GM21576 (cell line): ENCODE results near the gene BRF1.
"Not testable (repeated sequence)": the region's sequence is repeated elsewhere in the genome, so short reads cannot be mapped to it uniquely, and the experiment has no call there.

Source experiments
- ATAC-seq: cut with Tn5 transposase; IDR thresholded peaks from one replicate; pipeline ENCODE4 v1.9.1; 2021; ENCODE audit warnings: mild to moderate bottlenecking, moderate library complexity; ENCODE audit not compliant: unreplicated experiment

Gene BRF1

DNA sequence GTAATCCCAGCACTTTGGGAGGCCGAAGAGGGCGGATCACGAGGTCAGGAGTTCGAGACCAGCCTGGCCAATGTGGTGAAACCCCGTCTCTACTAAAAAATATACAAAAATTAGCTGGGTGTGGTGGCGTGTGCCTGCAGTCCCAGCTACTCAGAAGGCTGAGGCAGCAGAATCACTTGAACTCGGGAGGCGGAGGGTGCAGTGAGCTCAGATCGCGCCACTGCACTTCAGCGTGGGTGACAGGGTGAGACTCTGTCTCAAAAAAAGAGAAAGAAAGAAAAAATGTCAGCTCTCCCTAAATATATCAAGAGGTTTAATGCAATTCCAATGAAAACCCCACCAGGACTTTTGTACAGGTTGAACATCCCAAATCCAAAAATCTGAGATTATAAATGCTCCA is 3.5 kb downstream of the BRF1 start:
- ATAC-seq = not testable (repeated sequence)

DNA sequence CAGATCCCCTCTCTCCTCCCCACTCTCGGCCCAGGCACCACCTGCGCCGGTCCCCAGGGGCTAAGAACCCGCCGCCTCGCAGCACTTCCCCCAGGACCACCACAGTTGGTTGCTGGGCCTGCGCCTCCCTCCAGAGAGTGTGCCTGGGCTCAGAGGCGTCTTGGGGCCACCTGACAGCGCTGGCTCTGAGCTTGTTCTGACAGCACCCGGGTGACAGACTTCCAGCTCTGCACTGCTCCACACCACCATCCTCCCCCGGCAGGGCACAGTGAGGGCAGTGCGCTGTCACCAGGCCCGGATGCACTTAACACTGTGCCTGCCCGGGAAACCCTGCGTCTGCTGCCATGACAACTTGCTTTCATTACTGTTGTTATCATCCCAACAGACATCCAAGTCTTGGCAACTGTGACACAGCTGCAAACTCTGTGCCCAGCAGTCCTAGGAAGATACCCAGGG is 6.6 kb downstream of the BRF1 start:
- ATAC-seq = peak; percentile 51

DNA sequence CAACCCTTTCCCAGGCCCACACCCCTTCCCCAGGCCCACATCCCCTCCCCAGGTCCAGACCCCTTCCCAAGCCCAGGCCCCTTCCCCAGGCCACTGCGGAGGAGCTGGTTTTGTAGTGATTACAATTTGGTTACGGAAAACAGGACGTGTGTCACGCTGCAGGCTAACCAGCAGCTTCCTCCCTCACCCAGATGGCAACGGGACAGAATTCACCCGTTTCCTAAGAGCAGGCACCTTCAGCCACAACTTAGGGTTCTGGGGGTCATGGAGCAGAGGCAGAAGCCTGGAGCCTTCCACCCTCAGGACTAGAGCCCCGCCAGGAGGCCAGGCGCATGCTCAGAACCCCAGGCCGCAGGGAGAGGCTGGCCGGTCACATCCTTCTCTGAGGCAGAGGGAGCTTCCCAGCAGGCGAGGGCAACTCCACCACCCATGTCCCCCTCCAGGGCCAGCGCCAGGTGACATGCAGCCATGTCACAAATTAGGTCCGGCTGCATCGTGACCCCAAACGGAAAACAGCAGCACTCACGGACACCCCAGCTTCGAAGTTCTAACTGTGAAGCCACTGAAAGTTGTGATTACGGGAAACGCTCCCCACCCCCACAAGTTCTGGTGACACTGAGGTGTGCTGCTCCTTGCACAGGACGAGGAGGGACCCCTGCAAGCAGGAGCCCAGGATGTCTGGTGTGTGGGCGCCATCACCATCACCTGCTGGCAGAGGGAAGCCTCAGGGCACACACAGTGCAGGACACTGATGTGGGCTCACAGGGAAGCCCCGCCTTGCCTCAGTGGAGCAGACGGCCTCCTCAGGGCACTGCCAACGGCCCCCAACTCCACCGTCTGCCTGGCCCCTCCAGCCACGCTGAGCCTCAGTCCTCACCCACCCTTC is 7.7 kb downstream of the BRF1 start:
- ATAC-seq = peak; percentile 28

DNA sequence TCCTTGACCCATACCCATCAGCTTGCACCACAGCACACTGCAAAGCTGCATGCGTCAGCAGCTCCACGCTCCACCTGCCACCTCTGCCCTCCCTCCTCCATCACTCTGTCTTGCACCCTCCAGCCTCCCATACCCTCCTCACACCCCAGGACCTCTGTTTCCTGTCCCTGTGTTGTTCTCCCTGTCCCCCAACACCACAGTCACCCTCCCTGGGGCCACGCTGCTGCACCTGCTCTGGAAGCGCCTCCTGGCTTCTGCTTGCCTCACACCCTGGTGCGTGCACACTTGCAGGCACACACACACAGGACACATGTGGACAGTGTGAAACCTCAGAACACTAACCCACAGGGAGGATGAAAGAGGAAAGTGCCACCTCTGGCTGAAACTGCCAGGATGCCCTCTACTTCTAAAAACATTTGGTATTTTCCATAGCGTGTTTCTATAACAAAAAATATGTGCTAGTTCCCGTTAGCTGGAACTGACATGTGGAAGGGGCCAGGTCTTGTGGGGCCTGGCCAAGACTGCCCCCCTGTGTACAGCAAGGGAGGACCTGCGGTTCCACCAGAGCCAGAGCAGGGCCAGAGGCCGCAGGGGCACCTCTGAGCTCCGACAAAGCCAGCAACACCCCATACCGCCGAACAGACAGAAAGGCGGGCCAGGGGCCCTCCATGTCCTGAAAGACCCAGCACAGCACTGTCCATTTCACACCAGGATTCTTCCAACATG is 10.0 kb downstream of the BRF1 start:
- no peak for ATAC-seq

DNA sequence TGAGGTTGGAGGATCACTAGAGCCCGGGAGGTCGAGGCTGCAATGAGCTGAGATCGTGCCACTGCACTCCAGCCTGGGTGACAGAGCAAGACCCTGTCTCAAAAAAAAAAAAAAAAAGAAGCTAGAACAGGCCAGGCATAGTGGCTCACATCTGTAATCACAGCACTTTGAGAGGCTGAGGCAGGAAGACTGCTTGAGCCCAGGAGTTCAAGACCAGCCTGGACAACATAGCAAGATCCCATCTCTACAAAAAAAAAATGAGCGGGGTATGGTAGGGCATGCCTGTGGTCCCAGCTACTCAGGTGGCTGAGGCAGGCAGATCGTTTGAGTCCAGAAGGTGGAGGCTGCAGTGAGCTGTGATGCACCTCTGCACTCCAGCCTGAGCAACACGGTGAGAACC is 11.9 kb downstream of the BRF1 start:
- ATAC-seq = not testable (repeated sequence)

DNA sequence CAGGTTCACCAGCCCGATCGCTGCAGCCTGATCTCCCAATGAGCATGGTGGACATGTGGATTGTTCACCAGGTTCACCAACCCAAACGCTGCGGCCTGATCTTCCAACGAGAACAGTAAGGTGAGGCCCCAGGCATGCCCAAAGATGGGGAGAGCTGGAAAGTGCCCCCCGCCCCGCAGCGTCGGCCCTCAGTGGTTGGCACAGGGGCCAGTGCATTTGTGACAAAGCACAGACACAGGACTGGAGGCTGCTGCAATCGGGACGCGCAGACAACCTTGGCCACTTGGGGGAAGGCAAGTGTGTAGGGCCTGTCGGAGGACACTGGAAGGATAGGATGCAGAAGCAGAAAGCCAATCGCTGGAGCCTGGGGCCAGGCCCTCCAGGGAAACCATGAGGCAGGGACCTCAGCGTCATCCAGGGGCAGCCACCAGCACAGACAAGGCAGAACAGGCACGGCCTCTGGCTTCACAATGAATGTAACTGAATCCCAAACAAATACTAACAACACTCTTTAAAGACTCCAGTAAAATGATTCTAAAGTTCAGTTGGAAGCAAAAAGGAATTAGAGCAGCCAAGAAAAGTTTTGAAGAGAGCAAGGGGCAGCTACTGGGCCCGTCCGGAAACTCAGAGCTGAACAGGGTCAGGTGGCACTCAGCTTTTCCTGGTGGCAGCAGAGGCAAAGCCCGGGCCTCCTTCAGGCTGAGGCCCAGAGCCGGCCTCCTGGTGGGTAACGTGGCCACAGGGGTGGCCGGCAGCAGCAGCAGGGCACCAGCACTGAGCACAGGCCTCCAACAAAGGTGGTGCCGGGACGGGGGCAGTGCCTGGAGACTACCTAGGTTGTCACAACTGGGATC is 13.3 kb downstream of the BRF1 start:
- no peak for ATAC-seq

DNA sequence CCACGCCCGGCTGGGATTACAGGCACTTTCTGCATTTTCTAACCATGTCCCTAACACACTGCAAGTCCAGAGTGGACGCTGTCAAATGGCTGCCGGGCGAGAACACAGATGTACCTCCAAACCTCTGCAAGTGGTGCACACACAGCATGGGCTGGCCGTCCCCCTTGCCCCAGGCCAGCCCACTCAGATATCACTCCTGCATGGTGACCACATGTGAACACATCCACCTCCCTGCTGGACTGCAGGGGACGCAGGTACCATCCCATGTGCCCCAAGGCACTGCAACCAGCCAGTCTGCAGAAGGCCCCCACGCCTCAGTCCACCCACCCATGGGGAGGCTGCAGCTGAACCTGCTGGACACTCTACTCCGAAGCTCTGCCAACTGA is 14.0 kb downstream of the BRF1 start:
- ATAC-seq = no peak

DNA sequence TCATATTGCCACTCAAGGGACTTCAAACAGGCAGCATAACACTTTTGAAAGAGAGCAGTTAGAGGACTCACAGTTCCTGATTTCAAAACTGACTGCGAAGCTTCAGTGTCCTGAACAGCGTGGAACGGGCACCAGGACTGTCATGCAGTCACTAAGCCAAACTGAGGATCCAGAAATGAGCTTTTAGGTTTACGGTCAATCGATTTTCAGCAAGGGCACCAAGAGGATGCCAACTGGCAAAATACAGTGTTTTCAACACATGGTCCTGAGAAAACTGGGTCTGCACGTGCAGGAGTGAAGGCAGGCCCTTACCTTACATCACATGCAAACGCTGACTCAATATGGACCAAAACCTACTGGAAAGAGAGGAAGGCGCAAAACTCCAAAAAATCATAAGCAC is 15.6 kb downstream of the BRF1 start:
- no peak for ATAC-seq

DNA sequence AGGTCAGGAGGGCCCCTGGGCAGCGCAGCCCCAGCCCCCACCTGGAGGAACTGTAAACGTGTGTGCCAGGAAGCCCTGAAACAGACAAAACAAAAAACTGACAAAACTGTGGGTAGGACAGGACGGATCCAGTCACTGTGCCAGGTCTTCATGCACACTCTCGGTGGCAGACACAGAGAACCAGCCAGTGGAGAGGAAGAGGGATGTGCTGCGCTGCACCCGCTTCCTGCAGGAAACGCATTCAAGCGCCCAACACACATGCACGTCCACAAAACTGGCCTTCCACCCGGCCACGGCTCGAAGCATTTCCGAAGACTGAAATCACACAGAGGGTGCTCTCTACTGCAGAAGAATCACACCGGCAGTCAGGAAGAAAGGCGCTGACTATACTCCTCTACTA is 16.9 kb downstream of the BRF1 start:
- no peak for ATAC-seq

DNA sequence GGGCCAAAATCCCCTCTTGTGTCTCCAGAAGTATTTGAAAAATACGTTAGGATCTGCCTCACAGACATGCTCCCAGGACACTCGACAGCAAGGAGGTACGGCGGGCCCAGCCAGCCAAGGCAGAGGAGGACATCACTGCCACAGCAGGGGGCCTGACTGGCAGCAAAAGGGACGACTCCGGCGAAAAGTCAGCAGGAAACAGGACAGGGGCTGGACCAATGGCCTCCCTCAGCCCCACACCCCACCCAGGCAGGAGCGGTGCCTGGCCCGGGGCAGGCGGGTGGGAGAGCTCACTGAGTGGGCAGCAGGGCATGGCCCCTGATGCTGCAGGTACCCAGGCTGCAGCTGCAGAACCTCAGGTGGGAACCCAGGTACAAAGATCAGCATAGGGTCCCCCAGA is 17.8 kb downstream of the BRF1 start:
- ATAC-seq = no peak

DNA sequence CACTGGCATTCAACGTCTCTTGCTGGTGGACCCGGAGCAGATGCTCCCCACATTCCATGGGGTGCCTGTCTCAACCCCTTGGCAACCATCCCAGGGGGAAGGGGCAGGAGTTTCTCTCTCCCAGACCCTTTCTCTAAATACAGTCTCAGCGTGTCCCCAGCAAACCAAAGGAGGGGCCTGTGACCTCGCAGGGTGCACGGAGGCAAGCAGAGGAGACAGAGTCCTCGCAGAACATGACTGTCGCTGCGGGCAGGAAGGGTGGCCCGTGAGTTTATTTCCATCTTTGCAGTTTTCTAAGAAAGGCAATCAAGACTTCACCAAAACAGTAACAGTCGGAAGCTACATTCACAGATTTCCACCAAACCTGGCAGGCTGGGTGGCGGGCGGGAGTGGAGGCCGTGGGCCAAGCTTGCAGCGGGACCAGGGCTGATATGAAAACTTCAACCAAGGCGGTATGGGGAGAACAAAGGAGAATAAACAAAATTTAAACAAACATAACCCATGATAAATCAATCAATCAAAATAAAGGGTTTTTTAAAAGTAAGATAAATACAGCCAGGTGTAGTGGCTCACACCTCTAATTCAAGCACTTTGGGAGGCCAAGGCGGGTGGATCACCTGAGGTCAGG is 18.6 kb downstream of the BRF1 start:
- no peak for ATAC-seq

DNA sequence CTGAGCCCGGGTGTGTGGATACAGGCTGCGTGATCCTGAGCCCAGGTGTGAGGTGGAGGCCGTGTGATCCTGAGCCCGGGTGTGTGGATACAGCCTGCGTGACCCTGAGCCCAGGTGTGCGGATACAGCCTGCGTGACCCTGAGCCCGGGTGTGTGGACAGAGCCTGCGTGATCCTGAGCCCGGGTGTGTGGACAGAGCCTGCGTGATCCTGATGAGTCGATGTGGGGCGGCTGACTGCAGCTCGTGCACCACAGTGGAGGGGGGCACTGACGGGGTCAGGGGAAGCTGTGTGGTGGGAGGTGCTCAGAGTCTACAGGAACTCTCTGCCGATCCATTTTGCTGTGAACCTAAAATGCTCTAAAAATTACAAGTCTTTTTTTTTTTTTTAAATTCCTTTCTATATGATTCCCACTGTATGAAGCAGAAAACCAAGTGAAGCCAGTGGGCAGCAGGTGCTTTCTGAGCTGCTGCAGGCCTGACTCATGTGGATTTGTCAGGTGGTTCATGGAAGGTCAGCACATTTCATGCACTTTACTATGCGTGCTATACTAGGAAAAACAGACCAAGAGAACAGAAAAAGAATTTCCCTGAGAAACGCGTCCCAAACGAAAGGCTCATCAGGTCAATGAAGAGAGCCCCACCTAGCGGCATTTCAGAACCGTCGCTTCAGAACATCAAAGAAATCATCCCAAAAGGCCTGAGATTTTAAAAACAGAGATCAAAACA is 19.3 kb downstream of the BRF1 start:
- ATAC-seq = no peak

DNA sequence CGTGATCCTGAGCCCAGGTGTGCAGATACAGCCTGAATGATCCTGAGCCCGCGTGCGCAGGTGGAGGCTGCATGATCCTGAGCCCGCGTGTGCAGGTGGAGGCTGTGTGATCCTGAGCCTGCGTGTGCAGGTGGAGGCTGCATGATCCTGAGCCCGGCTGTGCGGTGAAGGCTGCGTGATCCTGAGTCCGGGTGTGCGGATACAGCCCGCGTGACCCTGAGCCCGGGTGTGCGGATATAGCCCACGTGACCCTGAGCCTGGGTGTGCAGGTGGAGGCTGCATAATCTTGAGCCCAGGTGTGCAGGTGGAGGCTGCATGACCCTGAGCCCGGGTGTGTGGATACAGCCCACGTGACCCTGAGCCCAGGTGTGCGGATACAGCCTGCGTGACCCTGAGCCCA is 20.3 kb downstream of the BRF1 start:
- ATAC-seq = no peak

DNA sequence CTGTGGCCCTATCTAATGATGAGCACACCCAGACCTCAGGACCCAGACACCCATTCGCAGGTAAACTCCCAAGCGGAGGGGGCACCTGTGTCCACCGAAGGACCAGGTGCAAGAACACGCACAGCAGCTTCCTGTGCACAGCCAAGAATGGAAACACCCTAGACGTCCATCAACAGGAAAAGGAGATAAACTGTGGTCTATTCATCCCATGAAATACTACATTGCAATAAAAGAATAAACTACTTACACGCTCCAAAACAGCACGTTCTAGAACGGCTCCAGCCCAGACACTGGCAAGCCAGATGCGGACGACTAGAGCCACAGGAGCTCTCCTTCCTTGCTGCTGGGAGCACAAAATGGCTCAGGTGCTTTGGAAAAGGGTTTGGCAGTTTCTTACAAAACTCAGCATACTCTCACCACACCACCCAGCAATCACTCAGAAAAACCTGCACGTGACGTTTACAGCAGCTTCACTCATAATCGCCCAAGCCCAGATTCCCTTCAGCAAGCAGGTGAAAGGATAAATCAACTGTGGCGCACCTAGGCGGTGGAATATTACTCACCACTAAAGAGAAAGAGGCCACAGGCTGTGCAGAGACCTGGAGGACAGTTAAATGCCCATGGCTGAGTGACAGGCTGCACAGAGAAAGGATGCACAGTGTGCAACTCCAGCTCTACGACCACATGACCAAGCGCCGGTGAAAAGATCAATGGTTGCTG is 21.0 kb downstream of the BRF1 start:
- no peak for ATAC-seq

DNA sequence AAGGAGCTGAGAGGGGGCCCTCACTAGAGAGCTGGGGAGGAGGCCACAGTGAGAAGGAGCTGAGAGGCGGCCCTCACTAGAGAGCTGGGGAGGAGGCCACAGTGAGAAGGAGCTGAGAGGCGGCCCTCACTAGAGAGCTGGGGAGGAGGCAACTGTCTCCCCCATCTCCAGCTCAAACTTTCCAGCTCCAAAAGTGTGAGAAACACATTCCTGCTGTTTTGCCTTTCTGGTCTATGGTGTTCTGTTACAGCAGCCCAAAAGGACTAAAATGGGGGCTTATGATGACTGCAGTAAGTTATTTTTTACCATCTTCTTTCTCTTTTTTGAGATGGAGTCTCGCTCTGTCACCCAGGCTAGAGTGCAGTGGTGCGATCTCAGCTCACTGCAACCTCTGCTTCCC is 23.4 kb downstream of the BRF1 start:
- ATAC-seq = not testable (repeated sequence)

DNA sequence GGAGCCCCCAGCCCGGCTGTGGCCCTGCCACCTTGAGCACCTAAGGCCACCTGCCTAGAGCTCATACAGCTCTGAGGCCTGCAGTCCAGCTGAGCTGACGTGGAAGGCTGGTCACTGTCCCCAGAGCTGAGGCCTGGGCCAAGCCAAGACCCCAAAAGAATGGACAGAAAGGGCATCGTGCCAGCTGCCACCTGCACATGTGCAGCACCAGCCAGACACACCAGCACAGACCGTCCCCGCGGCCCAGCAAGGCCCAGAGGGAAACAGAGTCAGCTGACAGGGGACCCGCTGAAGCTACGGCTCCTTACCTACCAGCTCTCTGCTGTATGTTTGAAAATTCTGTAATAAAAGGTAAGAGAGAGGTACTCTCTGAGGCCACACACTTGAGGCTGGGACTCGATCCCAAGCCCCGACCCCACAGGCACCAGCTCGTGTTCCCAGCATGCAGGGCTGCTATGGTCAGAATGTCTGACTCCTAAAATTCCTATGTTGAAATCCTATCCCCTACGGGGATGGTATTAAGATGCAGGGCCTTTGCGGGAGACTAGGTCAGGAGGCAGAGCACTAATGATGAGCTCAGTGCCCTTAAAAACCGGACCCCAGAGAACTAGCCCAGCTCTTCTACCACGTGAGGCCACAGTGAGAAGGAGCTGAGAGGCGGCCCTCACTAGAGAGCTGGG is 25.4 kb downstream of the BRF1 start:
- ATAC-seq = no peak

DNA sequence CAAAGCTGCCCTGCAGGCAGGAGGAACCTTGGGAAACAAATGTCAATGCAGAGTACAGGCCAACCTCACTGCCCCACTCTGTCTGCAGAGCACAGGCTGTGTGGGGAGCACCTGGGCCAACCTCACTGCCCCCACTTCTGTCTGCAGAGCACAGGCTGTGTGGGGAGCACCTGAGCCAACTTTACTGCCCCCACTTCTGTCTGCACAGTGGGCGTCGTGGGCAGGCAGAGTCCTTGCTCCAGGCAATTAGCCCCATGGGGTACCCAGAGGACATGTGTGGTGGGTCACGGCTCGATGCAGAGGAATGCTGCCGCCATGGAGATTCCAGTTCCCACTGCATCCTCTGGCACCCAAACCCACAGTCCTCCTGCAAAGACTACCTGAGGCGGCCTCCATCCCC is 26.2 kb downstream of the BRF1 start:
- no peak for ATAC-seq

DNA sequence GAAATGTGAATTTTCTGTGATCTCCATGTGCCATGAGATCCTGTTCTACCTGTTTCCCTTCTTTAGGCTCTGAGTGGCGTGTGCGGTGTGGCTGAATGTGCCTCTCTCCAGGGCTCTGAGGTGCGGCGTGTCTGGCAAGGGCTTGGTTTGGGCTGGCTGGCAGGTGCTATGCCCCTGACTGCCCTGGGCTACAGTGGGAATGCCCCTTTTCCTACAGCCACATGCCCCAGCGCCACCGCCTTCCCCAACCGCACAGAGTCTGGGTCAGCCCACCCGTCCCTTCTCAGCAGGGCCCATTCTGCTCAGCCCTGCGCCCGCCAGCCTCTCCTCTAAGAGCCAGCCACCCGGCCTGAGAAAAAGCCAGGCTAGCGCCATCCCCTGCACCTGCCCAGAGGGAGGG is 27.7 kb downstream of the BRF1 start:
- ATAC-seq = no peak

DNA sequence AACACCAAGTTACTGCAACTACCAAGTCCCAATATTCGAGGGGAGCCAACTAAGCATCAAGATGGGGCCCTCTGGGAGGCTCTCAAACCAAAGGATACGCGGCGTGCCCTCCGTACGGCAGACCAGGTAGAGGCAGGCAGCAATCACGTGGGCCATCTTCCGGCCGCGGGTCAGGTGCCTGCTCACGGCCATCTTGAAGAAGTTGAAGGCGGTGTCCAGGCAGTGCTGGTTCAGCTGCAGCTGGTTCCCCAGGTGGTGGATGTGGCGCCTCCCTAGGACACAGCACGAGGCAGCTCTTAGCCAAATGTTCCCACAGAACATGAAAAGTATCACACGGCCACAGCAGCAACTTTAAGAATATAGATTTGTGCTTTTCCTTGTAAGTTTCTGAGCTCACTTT is 28.2 kb downstream of the BRF1 start:
- ATAC-seq = no peak
